Iris pigment epithelial cell (primary cell): ENCODE data around the gene RAB20.
A peak's percentile ranks its signal among the peaks of the same experiment; 100 is the strongest.

Experiments
- DNase-seq: peaks from one replicate; pipeline ENCODE4 v3.0.0-alpha.2; 2011; ENCODE audit warnings: low read depth

RAB20 gene

GRCh38 chr13:110529522-110530311 is 31.8 kb downstream of the RAB20 start:
- no peak for DNase-seq

- no peak for DNase-seq
Measured at GRCh38 chr13:110528911-110529310, 32.6 kb downstream of the RAB20 start.

DNA sequence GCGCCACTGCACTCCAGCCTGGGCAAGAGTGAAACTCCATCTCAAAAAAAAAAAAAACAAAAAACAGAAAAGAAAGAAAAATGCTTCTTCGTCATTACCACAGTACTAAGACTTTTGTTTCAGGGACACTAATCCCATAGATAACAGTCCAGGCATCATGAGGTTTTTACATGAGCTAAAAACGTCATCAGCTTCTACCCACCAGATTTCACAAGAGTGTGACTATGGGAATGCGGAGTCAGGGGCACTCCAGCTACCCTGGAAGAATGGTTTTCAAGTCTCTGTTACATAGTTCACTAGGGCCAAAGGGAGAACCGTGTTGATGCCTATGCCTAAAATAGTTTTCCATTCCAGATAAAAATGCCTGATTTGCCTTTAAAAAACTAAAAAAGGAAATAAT is 33.2 kb downstream of the RAB20 start:
- peak; percentile 95 for DNase-seq

GRCh38 chr13:110525328-110526319 is 35.9 kb downstream of the RAB20 start:
- DNase-seq: no peak

GRCh38 chr13:110524541-110525257 is 36.8 kb downstream of the RAB20 start:
- no peak for DNase-seq

- no peak for DNase-seq
Measured at GRCh38 chr13:110523838-110524540, 37.5 kb downstream of the RAB20 start.

GRCh38 chr13:110523180-110523579 is 38.3 kb downstream of the RAB20 start:
- no peak for DNase-seq

- no peak for DNase-seq
Measured at GRCh38 chr13:110522721-110523120, 38.8 kb downstream of the RAB20 start.

GRCh38 chr13:110521946-110522345 is 39.6 kb downstream of the RAB20 start:
- peak; percentile 67 for DNase-seq

- no peak for DNase-seq
Measured at GRCh38 chr13:110521296-110521680, 40.2 kb downstream of the RAB20 start.

DNA sequence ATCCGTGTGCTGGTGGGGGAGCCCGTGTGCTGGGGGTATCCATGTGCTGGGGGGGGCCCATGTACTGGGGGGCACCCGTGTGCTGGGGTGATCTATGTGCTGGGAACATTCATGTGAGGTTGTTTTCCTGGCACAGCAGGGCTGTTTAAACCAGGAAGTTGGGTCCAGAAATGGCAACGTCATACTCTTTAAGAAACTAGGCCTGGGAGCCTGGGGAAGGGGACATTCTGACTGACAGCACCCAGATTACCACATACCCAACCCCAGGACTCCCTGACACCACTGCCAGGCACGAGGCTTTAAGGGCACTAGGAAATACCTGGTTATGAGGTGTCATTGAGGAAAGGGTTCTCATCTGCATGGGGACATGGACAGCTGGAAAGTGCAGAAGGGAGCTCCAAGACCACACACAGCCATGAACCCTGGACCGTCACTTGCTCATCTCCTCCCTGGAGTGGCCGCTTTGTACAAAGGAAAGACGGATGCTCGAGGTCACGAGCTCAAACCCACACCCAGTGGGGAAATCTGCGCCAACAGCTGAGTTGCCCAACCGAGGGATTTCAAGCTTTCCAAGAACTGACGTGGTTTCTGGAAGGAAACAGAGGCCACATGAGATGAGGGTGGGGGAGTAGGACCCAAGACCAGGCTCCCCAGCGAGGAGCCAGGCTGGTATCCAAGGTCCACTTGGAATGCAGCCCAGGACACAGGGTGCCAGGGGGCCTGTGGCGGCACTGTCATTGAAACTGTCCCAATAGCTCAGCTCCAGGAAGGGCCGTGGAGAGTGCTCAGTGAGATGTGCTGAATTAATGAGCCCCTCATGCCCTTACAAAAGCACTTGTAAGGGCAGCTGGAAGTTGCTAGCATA is 40.9 kb downstream of the RAB20 start:
- DNase-seq: peak; percentile 84

GRCh38 chr13:110519506-110519905 is 42.0 kb downstream of the RAB20 start:
- no peak for DNase-seq

- DNase-seq: no peak
Measured at GRCh38 chr13:110519046-110519445, 42.5 kb downstream of the RAB20 start.

GRCh38 chr13:110518571-110518970 is 43.0 kb downstream of the RAB20 start:
- DNase-seq: no peak

- no peak for DNase-seq
Measured at GRCh38 chr13:110518226-110518525, 43.3 kb downstream of the RAB20 start.

DNA sequence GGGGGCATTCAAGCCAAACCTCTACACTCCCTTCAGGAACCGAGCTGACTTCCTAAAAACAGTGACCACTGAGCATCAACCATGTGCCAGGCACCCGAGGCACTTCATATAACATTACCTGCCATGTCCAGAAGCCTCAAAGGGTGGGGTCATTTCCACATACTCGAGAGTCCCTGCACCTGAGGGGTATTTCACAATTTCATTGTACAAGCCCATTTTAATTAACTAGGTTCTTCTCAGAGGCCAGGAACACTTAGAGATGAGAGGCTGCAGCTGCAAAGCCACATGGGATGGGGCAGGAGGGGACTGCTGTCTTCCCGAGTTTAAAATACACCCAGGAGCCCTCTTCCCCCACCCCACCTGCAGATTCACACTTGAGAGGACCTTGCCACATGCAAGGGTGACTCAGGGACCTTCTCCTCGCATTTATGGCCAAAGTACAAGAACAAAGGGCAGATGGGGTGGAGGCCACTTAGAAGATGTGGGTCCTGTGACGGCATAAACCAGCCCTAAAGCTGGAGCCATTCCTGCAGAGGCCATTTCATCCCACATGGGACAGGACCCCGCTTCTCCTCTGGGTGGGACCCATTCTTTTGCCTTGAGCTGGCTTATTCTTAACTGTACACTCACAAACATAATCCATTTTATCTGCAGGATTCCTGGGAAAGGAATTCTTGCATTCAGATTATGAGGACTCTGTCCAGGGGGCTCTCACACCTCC is 43.9 kb downstream of the RAB20 start:
- no peak for DNase-seq

DNA sequence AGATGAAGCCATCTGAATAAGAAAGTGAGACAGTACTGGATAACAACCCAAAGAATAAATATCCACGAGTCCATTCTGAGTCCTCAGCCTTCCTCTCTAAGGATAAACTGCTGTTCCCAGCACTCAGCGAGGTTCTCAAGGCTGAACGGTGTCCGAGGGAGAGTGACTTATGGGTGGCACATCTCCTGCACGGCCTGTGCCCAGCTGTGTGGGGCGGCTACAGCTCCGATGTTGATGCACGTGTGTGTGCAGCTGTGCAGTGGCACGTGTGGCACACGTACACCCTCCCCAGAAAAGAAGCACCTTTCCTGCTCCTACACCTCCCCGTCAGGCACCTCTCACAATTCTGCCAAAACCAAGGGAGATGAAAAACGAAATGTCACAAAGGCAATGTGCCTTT is 45.0 kb downstream of the RAB20 start:
- no peak for DNase-seq

GRCh38 chr13:110512198-110512740 is 49.3 kb downstream of the RAB20 start:
- no peak for DNase-seq

GRCh38 chr13:110511509-110512181 is 49.9 kb downstream of the RAB20 start:
- no peak for DNase-seq
